GM12878 (cell line): ENCODE data around the gene ARHGDIG. TPM values are rescaled to one million over a fixed set of nuclear protein-coding genes. Genes with fewer than 3 reads are reported as not detected.

ENCODE experiments used
- CTCF ChIP-seq, 3 experiments: IDR thresholded peaks in 2 of 3; conservative IDR thresholded peaks in 1 of 3; 2 replicates each; pipeline ENCODE4 v1.5.1; 2011; ENCODE audit warnings: low read depth in 3 of 3, low read length in 3 of 3, mild to moderate bottlenecking in 3 of 3, control low read depth in 2 of 3, moderate library complexity in 2 of 3, inconsistent platforms in 1 of 3, mixed read lengths in 1 of 3; ENCODE audit not compliant: control insufficient read depth in 2 of 3, insufficient read depth in 1 of 3; ENCODE audit errors: extremely low read depth in 1 of 3
- CUX1 ChIP-seq: IDR thresholded peaks from 2 replicates; pipeline ENCODE4 v1.6.1; 2012; ENCODE audit warnings: improper control_type of control experiment, low read depth, low read length; ENCODE audit not compliant: insufficient replicate concordance
- POLR2AphosphoS5 ChIP-seq: IDR thresholded peaks from 2 replicates; pipeline ENCODE4 v1.6.1; 2011; ENCODE audit warnings: mild to moderate bottlenecking, low read length, inconsistent platforms
- RELA ChIP-seq: fragments of 450-650 bp; IDR thresholded peaks from 2 replicates; pipeline ENCODE4 v1.8.0; 2014; ENCODE audit warnings: borderline replicate concordance; ENCODE audit not compliant: partially characterized antibody
- ZNF592 ChIP-seq: fragments of 450-650 bp; IDR thresholded peaks from 2 replicates; pipeline ENCODE4 v1.6.1; 2017; ENCODE audit warnings: mild to moderate bottlenecking, moderate library complexity
- polyA plus RNA-seq, 11 experiments: library from polyadenylated mRNA; depleted of rRNA in 4 of 11; unstranded in 6 of 11; stranded (reverse) in 5 of 11; fragments of >200 nt; fragmentation: Nextera tagmentation in 4 of 11; fragmentation: Illumina TruSeq in 1 of 11; extraction: Ambion mirVana in 4 of 11; extraction: Trizol in 1 of 11; gene quantifications; 1 replicate in 1 of 11; 2 replicates in 10 of 11; pipeline versions ENCODE4 v1.2.1 to v1.2.3, GENCODE V29; 2011 to 2016; ENCODE audit warnings: inconsistent platforms in 2 of 11, missing spikeins in 2 of 11, low read depth in 1 of 11
- total RNA-seq, 4 experiments: library from RNA; depleted of rRNA in 3 of 4; stranded (reverse); fragments of >200 nt in 3 of 4; fragmentation: Illumina TruSeq in 1 of 4; extraction: Trizol in 1 of 4; gene quantifications; 2 replicates each; pipeline versions ENCODE4 v1.2.1 to v1.2.3, GENCODE V29; 2013 to 2021

Gene ARHGDIG
- total and polyA plus RNA-seq, 10 of the 15 experiments (the other 5 are each of a cell fraction or from before 2014, with no cell fraction given) = not detected

GRCh38 chr16:314795-315299 is 34.5 kb downstream of the ARHGDIG start (continued):
- TF ChIP-seq CUX1 (no peak), RELA (no peak), CTCF (IDR thresholded peaks at IDR 0.05 in 2 of 3, conservative IDR thresholded peaks at IDR 0.05 in 1 of 3; ENCODE audit: control insufficient read depth in 2 of 3, extremely low read depth in 1 of 3, insufficient read depth in 1 of 3, low read depth in 3 of 3, low read length in 3 of 3) (no peak), ZNF592 (no peak), POLR2AphosphoS5 (no peak)
